GM18519 (cell line): ENCODE measurements around the gene RNF227.

Experiments used
- ATAC-seq: cut with Tn5 transposase; IDR thresholded peaks from one replicate; pipeline ENCODE4 v1.9.1; 2021; ENCODE audit warnings: mild to moderate bottlenecking, moderate library complexity; ENCODE audit not compliant: unreplicated experiment, low FRiP score

Gene RNF227

DNA sequence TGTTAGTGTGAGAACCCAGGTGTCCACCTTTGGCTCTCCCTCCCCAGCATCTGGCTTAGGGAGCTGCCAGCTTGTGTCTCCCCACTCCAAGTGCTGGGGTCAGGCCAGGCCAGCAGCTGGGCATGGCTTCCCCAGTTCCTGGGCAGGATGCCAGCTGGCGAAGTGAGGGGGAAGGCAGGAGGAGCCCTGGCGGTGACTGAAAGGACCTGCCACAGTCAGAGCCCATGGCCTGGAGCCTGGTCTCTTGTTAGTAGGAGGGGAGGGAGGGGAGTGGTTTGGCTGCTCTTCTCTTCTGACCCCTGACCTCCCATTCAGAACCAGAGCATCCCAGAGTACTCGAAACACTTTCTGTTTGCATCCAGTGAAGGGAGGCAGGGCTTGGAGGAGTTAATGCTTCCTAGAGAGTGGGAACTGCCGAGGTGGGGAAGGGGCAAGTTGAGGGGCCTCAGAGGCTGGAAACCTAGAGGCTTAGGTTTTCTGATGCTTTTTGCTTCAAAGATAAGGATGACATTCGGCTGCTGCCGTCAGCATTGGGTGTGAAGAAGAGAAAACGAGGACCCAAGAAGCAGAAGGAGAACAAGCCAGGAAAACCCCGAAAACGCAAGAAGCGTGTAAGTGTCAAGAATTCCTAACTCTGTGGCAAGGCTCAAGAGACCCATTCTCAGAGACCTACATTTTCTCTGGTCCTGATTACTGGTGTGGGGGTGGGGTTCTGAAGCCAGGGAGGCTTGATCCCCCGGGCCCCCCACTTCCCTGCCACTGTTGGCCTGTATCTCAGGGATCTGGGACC lies 26.7 kb downstream of the RNF227 start:
- no peak for ATAC-seq

DNA sequence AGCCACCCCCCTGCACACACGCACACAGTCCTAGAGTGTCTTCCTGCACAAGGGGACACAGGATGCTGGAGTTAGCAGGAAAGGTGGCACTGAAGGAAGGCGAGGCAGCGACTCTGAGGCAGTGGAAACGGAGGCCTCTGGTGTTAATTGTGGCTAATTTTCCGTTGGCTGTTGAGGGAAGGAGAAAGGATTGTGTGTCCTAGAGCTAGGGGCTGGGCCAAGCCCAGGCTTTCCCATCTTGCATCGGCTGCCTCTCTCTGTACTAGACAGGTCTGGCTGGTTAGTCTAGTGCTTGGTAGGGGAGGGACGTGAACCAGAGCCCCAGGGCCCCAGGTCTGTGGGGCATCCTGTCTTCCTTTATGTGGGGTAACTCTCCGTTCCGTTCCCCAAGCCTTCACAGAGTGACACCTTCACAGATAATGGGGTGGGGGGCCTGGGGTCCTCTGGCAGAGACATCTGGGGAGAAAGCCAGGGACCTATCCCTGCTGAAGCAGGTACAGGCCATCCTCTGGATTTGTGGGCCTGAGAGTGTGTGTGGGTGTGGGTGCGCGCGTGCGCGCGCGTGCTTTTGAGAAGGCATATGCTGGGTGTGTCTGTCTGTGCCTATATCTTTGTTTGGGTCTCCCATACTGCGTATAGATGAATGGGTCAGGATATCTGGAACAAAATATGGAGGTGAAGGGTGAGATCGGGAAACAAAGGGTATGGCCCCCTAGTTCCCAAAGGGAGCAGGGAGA lies 27.7 kb downstream of the RNF227 start, which contains the start of gene CHD3:
TSS of gene CHD3 (plus strand) at position 606 of the 737 bp plus-strand sequence. CDS start 212 bp downstream, outside the sequence.
- no peak for ATAC-seq

DNA sequence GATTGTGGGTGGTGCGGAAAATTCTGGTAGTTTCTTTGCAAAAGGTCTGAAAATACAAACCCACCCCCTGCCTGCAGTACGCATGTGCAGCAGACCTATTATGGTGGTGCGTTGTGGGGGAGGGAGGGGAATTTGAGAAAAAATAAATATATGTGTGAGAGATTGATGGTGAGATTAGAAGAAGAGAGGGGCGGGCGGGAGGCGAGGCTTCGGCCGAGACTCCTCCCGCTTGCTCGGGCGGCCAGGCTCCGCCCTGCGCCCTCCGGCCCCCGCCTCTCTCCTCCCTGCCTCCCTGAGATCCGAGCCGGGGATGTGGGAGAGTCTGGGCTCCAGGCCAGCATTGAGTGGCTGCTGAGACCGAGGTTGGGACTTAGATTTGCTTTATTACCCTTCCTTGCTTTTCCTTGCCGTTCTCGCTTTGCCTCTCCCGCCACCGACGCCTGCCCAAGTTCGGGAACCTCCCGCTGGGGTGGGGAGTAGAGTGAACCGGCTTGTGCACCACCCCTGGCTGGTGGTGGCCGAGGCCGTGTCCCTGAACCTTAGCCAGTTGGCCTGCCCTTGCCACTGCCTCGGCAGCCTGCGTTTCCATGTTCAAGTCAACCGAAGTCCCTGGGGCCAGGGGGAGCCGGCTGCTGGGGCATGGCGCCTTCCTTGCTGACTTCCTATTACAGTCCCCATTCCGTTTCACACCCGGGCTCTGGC lies 28.5 kb downstream of the RNF227 start:
- no peak for ATAC-seq

DNA sequence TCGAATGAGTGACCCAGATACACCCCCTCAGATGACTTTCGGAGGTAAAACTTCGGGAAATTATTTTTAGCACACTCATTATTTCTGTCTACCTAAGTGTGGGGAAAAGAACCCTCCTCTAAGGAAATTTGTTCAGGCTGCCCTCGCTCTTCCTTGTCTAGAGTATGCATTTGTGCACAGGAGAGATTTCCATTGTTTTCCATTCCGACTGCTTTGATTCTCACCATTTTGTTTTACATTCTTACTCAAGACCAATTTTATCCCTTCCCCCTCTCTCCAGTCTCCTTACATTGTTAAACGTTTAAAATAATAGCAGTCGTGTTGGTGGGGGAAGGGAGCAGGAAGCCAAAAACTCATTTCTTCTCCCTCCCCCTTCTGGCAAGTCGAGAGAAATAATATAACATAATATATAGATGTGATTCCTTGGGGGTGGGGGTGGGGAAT lies 29.0 kb downstream of the RNF227 start:
- ATAC-seq = no peak

DNA sequence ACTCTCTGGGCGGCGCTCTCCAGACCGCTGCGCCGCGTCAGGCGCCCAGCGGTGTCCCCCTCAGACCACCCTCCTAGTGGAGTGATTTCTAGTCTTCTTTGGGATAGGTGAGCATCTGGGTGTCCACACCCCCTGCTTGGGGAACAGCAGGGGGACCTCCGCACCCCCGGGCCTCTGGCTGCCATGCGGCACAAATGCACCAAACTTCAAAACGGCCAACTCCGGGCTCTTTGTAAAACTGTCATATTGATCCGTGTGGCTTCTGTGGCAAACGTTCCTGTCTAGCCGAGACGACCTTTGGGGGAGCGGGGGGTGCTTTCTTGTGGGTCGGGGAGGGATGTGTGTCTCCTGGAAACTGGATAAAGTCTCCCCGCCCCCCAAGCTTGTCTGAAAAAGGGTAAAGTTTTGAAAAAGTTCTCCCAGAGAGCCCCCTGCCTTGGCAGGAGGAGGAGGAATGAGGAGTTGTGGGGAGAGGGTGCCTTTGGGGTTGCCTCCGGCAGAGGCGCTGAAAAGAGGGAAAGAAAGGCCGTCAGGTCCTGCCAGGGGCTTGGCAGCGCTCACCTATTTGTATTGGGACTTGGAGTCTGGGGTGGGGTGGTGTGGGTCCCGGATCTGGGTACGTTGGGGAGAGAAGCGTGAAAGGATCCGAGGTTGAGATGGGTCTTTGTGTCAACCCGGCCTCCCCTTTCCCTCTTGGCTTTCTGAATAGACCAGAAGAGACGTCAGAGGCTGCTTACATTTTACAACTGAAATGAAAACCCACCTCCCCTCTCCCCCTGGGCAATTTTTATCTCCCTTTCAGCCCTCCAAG lies 29.7 kb downstream of the RNF227 start:
- no peak for ATAC-seq

DNA sequence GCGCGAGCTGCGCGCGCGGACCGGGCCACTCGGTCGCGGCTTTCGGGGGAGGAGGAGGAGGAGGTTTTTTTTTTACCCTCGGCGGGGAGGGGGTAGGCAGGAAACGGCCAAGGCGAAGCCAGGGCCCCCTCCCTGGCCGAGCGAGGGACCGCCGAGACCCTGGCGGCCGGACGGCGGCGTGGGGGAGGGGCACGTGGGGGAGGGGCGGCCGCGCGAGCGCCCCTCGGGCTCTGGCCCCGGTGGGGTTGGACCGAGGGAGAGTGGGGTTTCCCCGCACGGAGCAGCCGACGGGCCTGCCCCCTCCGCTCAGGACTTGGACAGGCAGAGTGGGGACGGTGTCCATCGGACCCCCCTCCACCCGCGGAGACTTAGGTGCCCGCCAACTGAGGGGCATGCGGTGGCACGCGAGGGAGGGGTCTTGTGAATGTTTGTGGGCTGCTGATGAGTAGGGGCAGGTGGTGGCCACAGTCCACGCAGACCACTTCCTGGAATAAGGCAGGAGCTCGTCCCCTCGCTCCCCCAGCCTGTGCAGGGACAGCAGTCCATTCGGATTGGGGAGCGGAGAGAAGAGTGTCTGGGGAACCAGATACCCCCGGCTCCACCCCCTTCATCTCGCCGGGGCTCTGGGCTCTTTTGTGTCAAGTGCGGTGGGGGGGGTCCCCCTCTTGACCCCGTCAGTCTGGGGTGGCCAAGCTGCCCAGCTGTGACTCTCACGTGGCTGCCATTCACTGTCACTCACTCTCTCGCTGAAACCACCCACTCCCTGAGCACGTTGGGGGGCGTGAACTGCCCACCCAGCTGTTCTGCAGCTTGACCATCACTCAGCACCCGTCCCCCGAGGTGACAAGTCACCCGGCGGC lies 30.5 kb downstream of the RNF227 start:
- ATAC-seq = no peak

DNA sequence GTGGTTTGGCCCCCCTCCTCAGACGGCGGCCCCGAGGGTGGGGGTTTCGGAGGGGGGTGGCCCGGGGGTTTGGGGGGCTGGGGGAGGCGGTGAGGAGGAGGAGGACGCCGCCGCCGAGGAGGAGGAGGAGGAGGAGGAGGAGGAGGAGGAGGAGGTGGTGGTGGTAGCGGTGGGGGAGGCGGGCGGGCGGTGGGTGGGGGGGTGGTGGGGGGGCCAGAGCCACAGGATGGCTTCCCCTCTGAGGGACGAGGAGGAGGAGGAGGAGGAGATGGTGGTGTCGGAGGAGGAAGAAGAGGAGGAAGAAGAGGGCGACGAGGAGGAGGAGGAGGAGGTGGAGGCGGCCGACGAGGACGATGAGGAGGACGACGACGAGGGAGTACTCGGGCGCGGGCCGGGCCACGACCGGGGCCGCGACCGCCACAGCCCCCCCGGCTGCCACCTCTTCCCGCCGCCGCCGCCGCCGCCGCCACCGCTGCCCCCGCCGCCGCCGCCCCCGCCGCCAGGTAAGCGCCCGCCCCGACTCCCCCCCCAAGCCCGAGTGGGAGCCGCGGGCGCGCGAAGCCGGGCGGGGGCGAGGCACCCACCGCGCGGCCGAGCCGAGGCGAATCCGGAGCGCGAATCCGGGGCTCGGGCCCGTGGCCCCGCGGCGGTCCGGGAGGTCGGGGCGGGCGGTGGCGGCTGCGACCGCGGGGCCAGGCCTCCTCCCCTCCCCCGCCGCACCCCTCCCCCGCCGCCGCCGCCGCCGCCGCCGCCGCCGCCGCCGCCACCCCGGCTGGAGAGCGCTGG lies 31.3 kb downstream of the RNF227 start:
- no peak for ATAC-seq

DNA sequence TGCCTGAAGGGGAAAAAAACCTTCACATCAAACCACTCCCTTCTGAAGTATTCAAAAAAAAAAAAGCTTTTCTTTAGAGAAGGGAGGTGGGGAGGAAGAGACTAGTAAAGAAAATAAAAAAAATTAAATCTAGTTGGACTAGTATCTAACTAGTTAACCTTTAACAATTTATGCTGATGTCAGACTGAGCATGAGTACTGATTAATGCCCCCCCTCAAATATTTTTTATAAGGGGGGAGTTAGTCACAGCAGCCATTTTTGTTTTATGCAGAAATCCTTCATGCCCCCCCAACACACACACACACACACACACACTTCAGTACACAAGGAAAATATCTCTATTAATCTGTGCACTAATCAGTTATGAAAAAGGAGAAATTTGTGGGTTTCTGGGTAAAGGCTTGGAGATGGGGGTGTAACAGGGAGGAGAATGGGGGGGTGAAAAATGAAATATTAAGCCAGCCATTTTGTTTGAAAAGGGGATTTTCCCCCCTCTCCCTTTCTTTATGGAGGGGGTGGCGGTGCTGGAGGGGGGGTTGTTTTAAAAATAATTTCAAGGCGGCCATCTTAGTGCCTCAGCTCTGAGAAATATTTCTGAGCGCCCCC lies 32.2 kb downstream of the RNF227 start:
- ATAC-seq = no peak

DNA sequence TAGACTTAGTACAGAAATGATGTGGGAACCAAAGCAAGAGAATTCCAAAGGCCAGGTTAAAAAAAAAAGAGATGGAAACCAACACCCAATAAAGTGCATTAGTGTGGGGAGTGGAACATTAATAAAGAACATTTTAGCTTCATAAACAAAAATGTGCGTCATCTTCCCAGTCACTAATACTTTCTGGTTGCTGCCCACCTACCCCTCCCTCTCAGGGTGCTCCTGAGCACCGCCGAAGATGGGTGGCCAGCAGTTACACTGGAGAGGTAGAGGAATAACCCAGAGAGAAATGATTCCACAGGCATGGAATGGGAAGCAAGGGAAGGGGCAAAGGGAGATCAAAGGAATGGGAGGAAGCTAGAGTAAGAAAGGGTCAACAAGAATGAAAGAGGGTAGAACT lies 33.5 kb downstream of the RNF227 start:
- no peak for ATAC-seq

DNA sequence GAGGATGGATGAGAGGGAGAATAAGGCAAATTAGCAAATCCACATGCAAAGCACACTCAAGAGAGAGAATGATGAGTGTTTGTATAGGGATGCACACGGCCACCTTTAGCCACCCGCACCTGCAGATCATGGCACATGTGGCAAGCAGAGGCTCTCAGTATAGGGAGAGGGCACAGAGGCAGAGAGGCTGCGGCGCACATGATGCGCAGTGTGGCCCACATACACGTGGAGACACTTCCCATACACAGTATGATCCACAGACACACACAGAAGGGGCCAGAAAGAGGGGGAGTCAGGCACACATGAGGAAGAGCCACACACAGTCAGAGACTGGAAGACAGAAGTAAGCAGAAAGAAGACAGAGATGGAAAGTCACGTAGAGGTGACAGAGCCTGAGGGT lies 34.0 kb downstream of the RNF227 start:
- no peak for ATAC-seq

DNA sequence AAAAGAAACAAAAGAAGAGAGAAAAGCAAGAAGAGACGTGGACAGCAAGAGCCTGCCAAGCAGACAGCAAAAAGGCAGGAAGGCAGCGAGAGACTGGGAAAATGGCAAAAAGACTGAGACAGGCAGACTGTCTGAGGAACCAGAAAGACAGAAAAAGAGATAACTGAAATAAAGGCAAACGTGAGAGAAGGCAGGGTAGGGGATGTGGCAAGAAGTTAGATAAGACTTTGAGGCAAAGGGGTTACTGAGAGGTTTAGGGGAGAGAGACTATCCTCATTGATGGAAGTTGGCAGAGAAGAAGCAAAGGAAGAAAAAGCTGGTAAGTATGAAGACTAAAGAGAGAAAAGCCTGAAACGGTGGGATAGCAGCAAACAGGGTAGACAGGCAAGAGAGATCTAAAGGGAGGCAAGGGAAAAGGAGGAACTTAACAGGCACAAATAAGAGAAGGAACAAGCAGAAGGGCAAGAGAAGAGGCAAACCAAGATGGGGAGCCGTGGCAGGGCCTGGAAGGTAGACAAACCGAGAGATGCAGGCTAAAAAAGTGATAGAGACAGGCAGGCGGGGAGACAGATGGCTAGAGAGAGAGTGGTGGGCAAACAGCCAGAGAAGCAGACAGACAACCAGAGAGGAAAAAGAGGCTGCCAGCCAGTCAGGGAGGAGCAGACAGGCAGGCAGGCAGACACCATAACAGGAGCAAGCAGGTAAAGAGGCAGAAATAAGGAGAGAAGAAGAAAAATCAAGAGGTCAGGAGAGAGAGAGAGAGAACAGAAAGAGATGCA lies 34.6 kb downstream of the RNF227 start:
- no peak for ATAC-seq

DNA sequence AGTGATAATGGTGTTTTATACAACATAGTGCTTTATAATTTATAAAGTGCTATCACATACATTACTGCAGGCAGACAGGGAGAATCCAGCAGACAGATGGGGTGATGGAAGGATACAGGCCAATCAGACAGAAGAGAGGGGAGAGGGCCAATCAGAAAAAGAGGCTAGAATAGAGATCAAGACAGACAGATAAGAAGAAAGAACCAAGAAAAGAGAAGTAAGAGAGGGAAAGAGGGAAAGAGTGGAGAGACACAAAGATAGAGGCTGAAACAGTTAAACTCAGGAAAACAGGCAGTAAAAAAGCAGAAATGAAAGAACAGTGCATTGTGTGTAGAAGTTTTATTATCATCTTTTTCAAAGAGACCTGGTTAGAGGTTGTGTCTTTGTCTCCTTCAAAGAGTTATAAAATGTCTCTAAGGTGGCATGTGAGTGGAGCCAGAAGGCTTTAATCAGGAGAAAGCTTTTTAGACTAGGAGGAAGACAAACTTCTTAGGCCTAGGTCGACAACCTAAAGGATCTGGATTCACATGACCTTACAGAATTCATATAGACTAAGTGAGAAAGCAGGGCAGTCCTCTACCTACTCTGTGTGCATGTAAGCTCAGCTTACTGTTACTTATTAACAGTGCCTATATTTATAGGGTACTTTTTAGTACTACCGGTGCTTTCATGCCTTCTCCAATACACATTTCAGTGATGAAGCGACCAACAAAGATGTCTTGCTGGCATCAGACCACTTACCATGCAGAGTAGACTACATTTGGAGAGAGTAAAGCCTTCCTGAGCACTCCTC lies 35.8 kb downstream of the RNF227 start:
- ATAC-seq = no peak

DNA sequence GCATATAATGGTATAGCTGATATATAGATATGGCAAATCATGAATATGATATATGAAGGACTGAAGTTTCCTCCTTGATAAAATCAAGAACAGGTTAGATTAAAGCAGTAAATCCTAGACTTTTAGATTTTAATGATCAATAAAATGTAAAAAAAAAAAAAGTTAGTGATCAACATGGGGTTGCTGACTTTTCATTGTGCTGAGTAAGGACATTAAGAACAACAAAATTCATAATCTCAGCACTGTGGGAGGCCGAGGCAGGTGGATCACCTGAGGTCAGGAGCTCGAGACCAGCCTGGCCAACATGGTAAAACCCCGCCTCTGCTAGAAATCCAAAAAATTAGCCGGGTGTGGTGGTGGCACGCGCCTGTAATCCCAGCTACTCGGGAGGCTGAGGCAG lies 37.9 kb downstream of the RNF227 start:
- ATAC-seq = no peak

DNA sequence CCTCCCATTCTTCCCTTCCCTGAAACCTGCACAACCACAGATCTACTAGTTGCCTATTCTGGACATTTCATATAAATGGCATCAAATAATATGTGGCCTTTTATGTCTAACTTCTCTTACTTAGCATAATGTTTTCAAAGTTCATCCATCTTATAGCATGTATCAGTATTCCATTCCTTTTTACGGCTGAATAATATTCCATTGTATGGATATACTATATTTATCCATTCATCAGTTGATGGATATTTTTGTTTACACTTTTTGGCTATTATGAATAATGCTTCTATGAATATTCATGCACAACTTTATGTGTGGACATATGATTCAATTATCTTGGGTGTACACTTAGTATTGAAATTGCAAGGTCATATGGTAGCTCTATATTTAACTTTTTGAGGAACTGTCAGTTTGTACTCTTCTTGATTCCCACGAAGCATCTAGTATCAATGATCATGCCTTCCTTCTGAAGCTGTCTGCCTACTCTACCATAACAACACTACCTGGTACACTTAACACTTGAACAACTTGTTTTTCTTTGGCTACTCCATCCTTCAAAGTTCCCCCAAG lies 40.2 kb downstream of the RNF227 start:
- no peak for ATAC-seq

DNA sequence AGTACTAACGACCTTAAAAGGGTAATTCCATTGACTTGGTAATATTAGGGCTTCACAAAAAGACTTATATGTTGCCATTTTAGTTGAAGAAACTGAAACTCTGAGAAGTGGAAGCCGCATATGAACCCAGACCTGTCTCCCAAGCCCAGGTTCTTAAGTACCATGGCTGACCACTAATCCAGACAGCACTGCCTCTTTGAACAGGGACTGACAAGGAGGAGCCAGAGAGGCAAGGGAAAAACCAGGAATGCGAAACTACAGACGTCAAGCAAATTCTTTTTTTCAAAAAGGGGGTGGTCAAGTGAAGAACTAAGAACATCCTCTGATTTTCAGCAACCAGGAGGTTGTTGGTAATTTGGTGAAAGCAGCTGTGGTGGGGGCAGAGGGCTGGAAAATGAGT lies 43.0 kb downstream of the RNF227 start:
- ATAC-seq = no peak

DNA sequence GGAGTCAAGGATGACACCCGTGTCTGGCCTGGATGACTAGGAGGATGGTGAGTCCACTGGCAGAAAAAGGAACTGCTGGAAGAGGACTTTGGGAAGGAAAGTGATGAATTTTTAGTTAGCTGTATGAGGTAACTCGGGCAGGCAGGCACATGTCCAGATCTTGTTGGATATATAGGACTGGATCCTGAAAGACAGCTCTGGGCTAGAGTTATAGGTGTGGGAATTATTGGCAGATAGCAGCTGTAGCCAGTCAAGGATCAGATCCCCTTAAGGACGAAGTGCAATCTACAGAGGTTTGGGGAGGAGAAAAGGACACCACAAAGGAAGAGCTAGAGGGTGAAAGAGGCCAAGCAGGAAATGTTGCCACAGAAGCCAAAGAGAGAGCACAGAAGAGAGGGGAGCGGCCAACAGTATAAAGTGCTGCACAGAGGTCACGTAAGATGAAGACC lies 48.2 kb downstream of the RNF227 start:
- ATAC-seq = no peak
